Fibroblast of villous mesenchyme (primary cell): ENCODE results near the gene PSME1. TPM values are rescaled to one million over a fixed set of nuclear protein-coding genes. Genes with fewer than 3 reads are reported as not detected.

Experiments used
- DNase-seq: peaks from one replicate; pipeline ENCODE4 v3.0.0-alpha.2; 2010; ENCODE audit warnings: low read depth
- H3K4me3 ChIP-seq: 2 replicates; pipeline ENCODE4 v1.5.1; 2011; ENCODE audit warnings: low read depth, mild to moderate bottlenecking, low read length
- total RNA-seq: library from RNA; depleted of rRNA; stranded (reverse); fragments of >200 nt; gene quantifications from 2 replicates; pipeline ENCODE4 v1.2.3, GENCODE V29; 2012
- TF ChIP-seq, protein P1 (sequence below): IDR thresholded peaks from 2 replicates; pipeline ENCODE4 v1.5.1; 2012; ENCODE audit warnings: low read depth, mild to moderate bottlenecking, low read length; ENCODE audit not compliant: insufficient read depth

Gene PSME1
- total RNA-seq, 1 donor = 147 TPM

- TF ChIP-seq, protein P1, sequence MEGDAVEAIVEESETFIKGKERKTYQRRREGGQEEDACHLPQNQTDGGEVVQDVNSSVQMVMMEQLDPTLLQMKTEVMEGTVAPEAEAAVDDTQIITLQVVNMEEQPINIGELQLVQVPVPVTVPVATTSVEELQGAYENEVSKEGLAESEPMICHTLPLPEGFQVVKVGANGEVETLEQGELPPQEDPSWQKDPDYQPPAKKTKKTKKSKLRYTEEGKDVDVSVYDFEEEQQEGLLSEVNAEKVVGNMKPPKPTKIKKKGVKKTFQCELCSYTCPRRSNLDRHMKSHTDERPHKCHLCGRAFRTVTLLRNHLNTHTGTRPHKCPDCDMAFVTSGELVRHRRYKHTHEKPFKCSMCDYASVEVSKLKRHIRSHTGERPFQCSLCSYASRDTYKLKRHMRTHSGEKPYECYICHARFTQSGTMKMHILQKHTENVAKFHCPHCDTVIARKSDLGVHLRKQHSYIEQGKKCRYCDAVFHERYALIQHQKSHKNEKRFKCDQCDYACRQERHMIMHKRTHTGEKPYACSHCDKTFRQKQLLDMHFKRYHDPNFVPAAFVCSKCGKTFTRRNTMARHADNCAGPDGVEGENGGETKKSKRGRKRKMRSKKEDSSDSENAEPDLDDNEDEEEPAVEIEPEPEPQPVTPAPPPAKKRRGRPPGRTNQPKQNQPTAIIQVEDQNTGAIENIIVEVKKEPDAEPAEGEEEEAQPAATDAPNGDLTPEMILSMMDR = no peak
- no peak overlapping the region for H3K4me3 ChIP-seq
- peak; percentile 80 for DNase-seq
Measured at GRCh38 chr14:24179961-24180796, 44.2 kb downstream of the PSME1 start.

- TF ChIP-seq, protein P1 = no peak
- H3K4me3 ChIP-seq = no peak overlapping the region
- no peak for DNase-seq
Measured at GRCh38 chr14:24181371-24182077, 45.5 kb downstream of the PSME1 start.

GRCh38 chr14:24182110-24182882 lies 46.3 kb downstream of the PSME1 start:
- TF ChIP-seq, protein P1 = no peak
- no peak for DNase-seq
- no peak overlapping the region for H3K4me3 ChIP-seq

- DNase-seq = no peak
- H3K4me3 ChIP-seq = no peak overlapping the region
- TF ChIP-seq, protein P1 = no peak
Measured at GRCh38 chr14:24183014-24183481, 47.1 kb downstream of the PSME1 start.

GRCh38 chr14:24184104-24184970 lies 48.3 kb downstream of the PSME1 start:
- TF ChIP-seq, protein P1 = no peak
- DNase-seq = no peak
- H3K4me3 ChIP-seq = no peak overlapping the region

- H3K4me3 ChIP-seq = no peak overlapping the region
- DNase-seq = no peak
- TF ChIP-seq, protein P1 = no peak
Measured at GRCh38 chr14:24185026-24185425, 49.0 kb downstream of the PSME1 start.
